GM12892 (cell line): ENCODE measurements around the gene SOS2.

ENCODE experiments used
- POLR2A ChIP-seq: IDR thresholded peaks from 2 replicates; pipeline ENCODE4 v1.6.1; 2011; ENCODE audit warnings: low read depth, low read length, control low read depth
- POLR2AphosphoS5 ChIP-seq: IDR thresholded peaks from 2 replicates; pipeline ENCODE4 v1.6.1; 2011; ENCODE audit warnings: low read depth, low read length, control low read depth
- TAF1 ChIP-seq: IDR thresholded peaks from 2 replicates; pipeline ENCODE4 v1.6.1; 2011; ENCODE audit warnings: low read depth, mild to moderate bottlenecking, control low read depth, low read length, borderline replicate concordance

GRCh38 chr14:50088731-50089130 lies 142.6 kb downstream of the SOS2 start:
- no peak for TF ChIP-seq POLR2A
- no peak for TF ChIP-seq POLR2AphosphoS5
- TF ChIP-seq TAF1, result no peak
